ENCODE data around the gene CNTNAP1.

DNA sequence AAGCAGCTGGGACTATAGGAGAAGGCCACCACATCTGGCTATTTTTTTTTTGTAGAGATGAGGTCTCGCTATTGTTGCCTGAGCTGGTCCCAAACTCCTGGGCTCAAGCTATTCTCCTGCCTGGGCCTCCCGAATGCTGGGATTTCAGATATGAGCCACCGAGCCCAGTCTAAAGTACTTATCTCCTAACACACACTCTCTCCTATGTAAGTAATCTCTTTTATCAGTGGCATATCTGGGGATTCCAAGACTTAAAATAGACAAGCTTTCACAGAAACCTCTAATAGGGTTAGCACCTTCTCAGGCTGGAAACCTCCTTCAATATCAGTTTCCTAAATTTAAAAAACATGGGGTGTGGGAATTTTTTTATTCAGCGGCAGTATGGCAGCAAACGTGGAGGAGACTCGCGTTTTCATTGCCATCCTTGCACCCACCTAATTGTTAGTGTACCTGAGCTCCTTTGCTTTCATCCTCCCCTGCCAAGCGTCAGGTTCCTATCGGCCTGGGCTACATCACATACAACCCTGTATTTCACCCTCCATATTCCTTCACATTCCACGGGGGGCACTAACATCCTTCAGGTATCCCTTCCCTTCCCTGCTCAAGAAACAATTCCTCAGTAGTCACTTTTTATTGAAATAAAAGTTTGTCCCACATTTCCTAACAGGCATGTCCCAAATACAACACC, 61.4 kb downstream of the CNTNAP1 start:
- no peak for TF ChIP-seq POLR2A (IDR thresholded peaks at IDR 0.05)
- TF ChIP-seq, protein P1, sequence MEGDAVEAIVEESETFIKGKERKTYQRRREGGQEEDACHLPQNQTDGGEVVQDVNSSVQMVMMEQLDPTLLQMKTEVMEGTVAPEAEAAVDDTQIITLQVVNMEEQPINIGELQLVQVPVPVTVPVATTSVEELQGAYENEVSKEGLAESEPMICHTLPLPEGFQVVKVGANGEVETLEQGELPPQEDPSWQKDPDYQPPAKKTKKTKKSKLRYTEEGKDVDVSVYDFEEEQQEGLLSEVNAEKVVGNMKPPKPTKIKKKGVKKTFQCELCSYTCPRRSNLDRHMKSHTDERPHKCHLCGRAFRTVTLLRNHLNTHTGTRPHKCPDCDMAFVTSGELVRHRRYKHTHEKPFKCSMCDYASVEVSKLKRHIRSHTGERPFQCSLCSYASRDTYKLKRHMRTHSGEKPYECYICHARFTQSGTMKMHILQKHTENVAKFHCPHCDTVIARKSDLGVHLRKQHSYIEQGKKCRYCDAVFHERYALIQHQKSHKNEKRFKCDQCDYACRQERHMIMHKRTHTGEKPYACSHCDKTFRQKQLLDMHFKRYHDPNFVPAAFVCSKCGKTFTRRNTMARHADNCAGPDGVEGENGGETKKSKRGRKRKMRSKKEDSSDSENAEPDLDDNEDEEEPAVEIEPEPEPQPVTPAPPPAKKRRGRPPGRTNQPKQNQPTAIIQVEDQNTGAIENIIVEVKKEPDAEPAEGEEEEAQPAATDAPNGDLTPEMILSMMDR (IDR thresholded peaks at IDR 0.05), result peak in 2 of 5 experiments; percentile 15 to 28
- TF ChIP-seq EP300 (IDR thresholded peaks at IDR 0.05), result no peak
